ENCODE data around the gene CALM1. TPM values are rescaled to one million over a fixed set of nuclear protein-coding genes. Genes with fewer than 3 reads are reported as not detected.

CALM1 gene
- total RNA-seq, 1 donor from 2014 or later = 260 TPM

DNA sequence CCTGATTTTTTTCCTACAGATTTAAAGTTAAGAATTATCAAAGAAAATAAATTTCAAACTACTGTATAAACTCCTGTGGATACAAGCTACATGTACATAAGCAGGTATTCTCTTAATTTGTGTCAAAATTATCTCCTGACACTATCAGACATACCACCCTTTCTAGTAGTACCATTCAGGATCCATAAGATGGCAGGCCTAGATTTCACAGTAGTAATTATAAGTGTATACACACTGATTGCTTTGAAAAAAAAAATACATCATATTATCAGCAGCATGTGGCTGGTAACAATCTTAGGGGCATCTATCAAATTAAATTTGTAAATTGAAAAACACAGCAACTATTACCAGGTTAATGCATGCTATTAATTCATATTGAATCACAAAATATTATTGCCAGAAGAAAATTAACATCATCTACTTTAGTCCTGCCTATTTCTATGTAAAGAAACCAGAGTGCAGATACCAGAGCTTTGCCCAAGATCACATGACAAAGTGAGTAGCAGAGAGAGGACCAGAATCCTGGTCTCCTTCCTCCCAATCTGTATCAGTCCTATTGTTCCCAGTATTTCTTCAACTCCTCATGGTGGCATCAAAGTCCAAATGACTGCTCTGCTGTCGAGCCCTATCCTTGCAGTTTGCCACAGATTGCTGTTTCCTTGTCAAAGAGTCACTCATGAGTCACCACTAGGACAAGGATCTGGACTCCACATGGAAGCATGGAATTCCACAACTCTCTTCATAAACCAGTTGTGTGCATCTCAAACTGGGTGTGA lies 27.7 kb upstream of the CALM1 start:
- no peak overlapping the region for H3K4me3 ChIP-seq
- no peaks in the 10 kb centered on the region for H3K36me3 ChIP-seq
- TF ChIP-seq POLR2A (IDR thresholded peaks at IDR 0.05) (no peak), POLR2AphosphoS5 (IDR thresholded peaks at IDR 0.05; ENCODE audit: insufficient read depth in 1 of 2, low read depth in 1 of 2) (no peak)
- TF ChIP-seq, protein P1, sequence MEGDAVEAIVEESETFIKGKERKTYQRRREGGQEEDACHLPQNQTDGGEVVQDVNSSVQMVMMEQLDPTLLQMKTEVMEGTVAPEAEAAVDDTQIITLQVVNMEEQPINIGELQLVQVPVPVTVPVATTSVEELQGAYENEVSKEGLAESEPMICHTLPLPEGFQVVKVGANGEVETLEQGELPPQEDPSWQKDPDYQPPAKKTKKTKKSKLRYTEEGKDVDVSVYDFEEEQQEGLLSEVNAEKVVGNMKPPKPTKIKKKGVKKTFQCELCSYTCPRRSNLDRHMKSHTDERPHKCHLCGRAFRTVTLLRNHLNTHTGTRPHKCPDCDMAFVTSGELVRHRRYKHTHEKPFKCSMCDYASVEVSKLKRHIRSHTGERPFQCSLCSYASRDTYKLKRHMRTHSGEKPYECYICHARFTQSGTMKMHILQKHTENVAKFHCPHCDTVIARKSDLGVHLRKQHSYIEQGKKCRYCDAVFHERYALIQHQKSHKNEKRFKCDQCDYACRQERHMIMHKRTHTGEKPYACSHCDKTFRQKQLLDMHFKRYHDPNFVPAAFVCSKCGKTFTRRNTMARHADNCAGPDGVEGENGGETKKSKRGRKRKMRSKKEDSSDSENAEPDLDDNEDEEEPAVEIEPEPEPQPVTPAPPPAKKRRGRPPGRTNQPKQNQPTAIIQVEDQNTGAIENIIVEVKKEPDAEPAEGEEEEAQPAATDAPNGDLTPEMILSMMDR (IDR thresholded peaks at IDR 0.05) = no peak
- H3K4me1 ChIP-seq = no peaks in the 10 kb centered on the region
- intact Hi-C loops (cut with DNase I) = no loop called here
- no peak for DNase-seq (ENCODE audit: extremely low spot score in 2 of 2)
- H3K9me3 ChIP-seq = no peaks in the 10 kb centered on the region
- no peak overlapping the region for H3K27ac ChIP-seq
- H3K27me3 ChIP-seq = no peaks in the 10 kb centered on the region

DNA sequence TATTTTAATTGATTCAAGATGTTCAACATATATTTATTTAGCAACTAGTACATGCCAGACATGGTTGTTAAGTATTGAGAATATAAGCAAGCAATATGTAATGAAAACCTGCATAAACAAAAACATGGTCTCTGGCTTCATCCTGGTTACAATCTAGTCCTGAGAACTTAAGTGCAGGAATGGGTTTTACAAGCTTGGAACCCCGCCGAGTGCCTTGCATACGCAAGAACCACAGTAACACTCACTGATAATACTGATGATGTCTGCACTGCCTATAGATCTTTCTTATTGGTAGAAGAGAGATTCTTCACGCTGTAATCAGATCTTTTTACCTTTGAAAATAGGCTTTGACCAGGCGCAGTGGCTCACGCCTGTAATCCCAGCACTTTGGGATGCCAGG lies 22.9 kb upstream of the CALM1 start:
- no peaks in the 10 kb centered on the region for H3K27me3 ChIP-seq
- DNase-seq (ENCODE audit: extremely low spot score in 2 of 2) = no peak
- intact Hi-C loops (cut with DNase I) = no loop called here
- no peaks in the 10 kb centered on the region for H3K4me1 ChIP-seq
- no peaks in the 10 kb centered on the region for H3K9me3 ChIP-seq
- TF ChIP-seq, protein P1 (IDR thresholded peaks at IDR 0.05) = no peak
- no peak for TF ChIP-seq POLR2A (IDR thresholded peaks at IDR 0.05)
- TF ChIP-seq POLR2AphosphoS5 (IDR thresholded peaks at IDR 0.05; ENCODE audit: insufficient read depth in 1 of 2, low read depth in 1 of 2) = no peak
- H3K4me3 ChIP-seq = no peak overlapping the region
- no peak overlapping the region for H3K27ac ChIP-seq
- no peaks in the 10 kb centered on the region for H3K36me3 ChIP-seq

DNA sequence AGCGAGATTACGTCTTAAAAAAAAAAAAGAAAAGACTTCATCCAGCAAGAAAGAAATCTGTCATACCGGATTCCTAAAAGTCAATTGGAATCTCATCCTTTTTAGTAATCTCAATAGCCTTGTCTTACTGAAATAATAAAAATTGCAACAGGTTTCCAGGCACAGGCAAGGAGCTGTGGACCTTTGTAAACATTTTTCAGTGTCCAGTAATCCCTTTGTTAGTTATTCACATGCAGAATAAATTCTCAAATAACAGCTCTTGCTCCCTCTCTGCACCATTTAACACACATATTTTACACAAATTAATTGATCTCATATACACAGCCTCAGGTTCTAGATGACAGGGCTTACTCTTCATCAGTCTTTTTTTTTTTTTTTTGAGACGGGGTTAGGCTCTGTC lies 22.0 kb upstream of the CALM1 start:
- no peak for TF ChIP-seq POLR2AphosphoS5 (IDR thresholded peaks at IDR 0.05; ENCODE audit: insufficient read depth in 1 of 2, low read depth in 1 of 2)
- no peak for TF ChIP-seq POLR2A (IDR thresholded peaks at IDR 0.05)
- TF ChIP-seq, protein P1 (IDR thresholded peaks at IDR 0.05) = no peak
- H3K9me3 ChIP-seq = no peaks in the 10 kb centered on the region
- intact Hi-C loops (cut with DNase I) = no loop called here
- no peaks in the 10 kb centered on the region for H3K4me1 ChIP-seq
- no peak overlapping the region for H3K27ac ChIP-seq
- H3K36me3 ChIP-seq = no peaks in the 10 kb centered on the region
- H3K27me3 ChIP-seq = no peaks in the 10 kb centered on the region
- DNase-seq (ENCODE audit: extremely low spot score in 2 of 2) = no peak
- no peak overlapping the region for H3K4me3 ChIP-seq

DNA sequence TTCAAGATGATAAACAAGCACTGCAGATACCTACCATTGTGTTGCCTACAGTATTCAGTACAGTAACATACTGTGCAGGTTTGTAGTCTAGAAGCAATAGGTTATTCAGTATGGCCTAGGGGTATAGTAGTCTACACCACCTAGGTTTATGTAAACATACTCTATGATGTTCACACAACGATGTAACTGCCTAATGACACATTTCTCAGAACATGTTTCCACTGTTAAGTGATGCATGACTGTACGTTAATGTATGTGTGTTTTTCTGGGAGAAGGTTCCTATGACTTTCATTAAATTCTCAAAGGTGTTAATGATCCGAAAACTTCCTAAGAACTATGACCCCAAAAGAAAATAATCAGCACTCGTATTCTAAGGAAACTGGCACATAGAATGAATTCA lies 20.9 kb upstream of the CALM1 start:
- intact Hi-C loops (cut with DNase I) = no loop called here

DNA sequence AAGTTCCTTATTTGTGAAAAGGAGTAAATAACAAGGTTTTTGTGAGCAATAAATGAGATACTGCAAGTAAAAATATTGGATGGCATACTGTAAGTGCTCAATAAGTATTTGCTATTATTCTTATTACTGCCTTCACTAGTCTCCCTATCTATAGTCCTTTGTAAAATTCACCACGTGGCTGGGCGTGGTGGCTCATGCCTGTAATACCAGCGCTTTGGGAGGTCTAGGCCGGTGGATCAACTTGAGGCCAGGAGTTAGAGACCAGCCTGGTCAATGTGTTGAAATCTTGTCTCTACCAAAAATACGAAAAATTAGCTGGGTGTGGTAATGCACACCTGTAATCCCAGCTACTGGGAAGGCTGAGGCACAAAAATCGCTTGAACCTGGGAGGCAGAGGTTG lies 18.6 kb upstream of the CALM1 start:
- no peak overlapping the region for H3K27ac ChIP-seq
- TF ChIP-seq POLR2A (IDR thresholded peaks at IDR 0.05) (no peak), POLR2AphosphoS5 (IDR thresholded peaks at IDR 0.05; ENCODE audit: insufficient read depth in 1 of 2, low read depth in 1 of 2) (no peak)
- TF ChIP-seq, protein P1 (IDR thresholded peaks at IDR 0.05) = no peak
- peaks cover 10% of the 10 kb centered on the region for H3K4me1 ChIP-seq
- H3K4me3 ChIP-seq = no peak overlapping the region
- no peaks in the 10 kb centered on the region for H3K36me3 ChIP-seq
- intact Hi-C loops (cut with DNase I) = no loop called here
- peak in 1 of 2 donors; percentile 25 for DNase-seq (ENCODE audit: extremely low spot score in 2 of 2)
- no peaks in the 10 kb centered on the region for H3K27me3 ChIP-seq
- no peaks in the 10 kb centered on the region for H3K9me3 ChIP-seq

More for the DNA sequence above, 20.9 kb upstream of the CALM1 start:
- no peak overlapping the region for H3K27ac ChIP-seq
- DNase-seq (ENCODE audit: extremely low spot score in 2 of 2) = no peak
- H3K9me3 ChIP-seq = no peaks in the 10 kb centered on the region
- no peaks in the 10 kb centered on the region for H3K4me1 ChIP-seq
- TF ChIP-seq POLR2AphosphoS5 (IDR thresholded peaks at IDR 0.05; ENCODE audit: insufficient read depth in 1 of 2, low read depth in 1 of 2) (no peak), POLR2A (IDR thresholded peaks at IDR 0.05) (no peak)
- TF ChIP-seq, protein P1 (IDR thresholded peaks at IDR 0.05) = no peak
- H3K4me3 ChIP-seq = no peak overlapping the region
- H3K27me3 ChIP-seq = no peaks in the 10 kb centered on the region
- H3K36me3 ChIP-seq = no peaks in the 10 kb centered on the region
